MM.1S (cell line): ENCODE measurements around the gene BEX3.

ENCODE experiments used
- DNase-seq: peaks from one replicate; pipeline ENCODE4 v3.0.0-alpha.2; 2015
- H2AFZ ChIP-seq: fragments of 300-600 bp; sonication (generic); 2 replicates; pipeline ENCODE4 v1.6.0; 2016; ENCODE audit warnings: antibody characterized with exemption, low read length
- H3F3A ChIP-seq: fragments of 300-600 bp; sonication (generic); 2 replicates; pipeline ENCODE4 v1.6.1; 2016; ENCODE audit warnings: mild to moderate bottlenecking, antibody characterized with exemption, low read length, moderate library complexity, mixed read lengths; ENCODE audit not compliant: insufficient read depth
- H3K27ac ChIP-seq: fragments of 300-600 bp; sonication (generic); 2 replicates; pipeline ENCODE4 v1.5.1; 2016; ENCODE audit warnings: mild to moderate bottlenecking, low read length
- H3K27me3 ChIP-seq: fragments of 300-600 bp; sonication (generic); replicated peaks from 2 replicates; pipeline ENCODE4 v1.6.0; 2016; ENCODE audit warnings: low read length; ENCODE audit not compliant: insufficient read depth
- H3K36me3 ChIP-seq: fragments of 300-600 bp; sonication (generic); replicated peaks from 2 replicates; pipeline ENCODE4 v1.6.1; 2016; ENCODE audit warnings: mild to moderate bottlenecking, low read length, mixed read lengths; ENCODE audit not compliant: insufficient read depth
- H3K4me1 ChIP-seq: fragments of 300-600 bp; sonication (generic); 2 replicates; pipeline ENCODE4 v1.6.1; 2016; ENCODE audit warnings: low read length, mixed read lengths
- H3K4me2 ChIP-seq: fragments of 300-600 bp; sonication (generic); 2 replicates; pipeline ENCODE4 v1.6.0; 2016; ENCODE audit warnings: low read depth, low read length
- H3K4me3 ChIP-seq: fragments of 300-600 bp; sonication (generic); 2 replicates; pipeline ENCODE4 v1.5.1; 2016; ENCODE audit warnings: low read length, mixed read lengths
- H3K79me2 ChIP-seq: fragments of 300-600 bp; sonication (generic); 2 replicates; pipeline ENCODE4 v1.6.1; 2016; ENCODE audit warnings: mixed run types, low read length, mixed read lengths
- H3K9ac ChIP-seq: fragments of 300-600 bp; sonication (generic); 2 replicates; pipeline ENCODE4 v1.6.1; 2016; ENCODE audit warnings: low read length, mixed read lengths
- H3K9me2 ChIP-seq: fragments of 300-600 bp; sonication (generic); replicated peaks from 2 replicates; pipeline ENCODE4 v1.6.1; 2016; ENCODE audit warnings: mild to moderate bottlenecking, low read length, mixed read lengths; ENCODE audit not compliant: insufficient read depth
- H3K9me3 ChIP-seq: fragments of 300-600 bp; sonication (generic); replicated peaks from 2 replicates; pipeline ENCODE4 v1.6.1; 2016; ENCODE audit warnings: mild to moderate bottlenecking, low read length, mixed read lengths; ENCODE audit not compliant: insufficient read depth
- H4K20me1 ChIP-seq: fragments of 300-600 bp; sonication (generic); 2 replicates; pipeline ENCODE4 v1.6.1; 2016; ENCODE audit warnings: mild to moderate bottlenecking, low read length, moderate library complexity, mixed read lengths; ENCODE audit not compliant: insufficient read depth
- EZH2 ChIP-seq: fragments of 300-600 bp; sonication (generic); optimal IDR thresholded peaks from 2 replicates; pipeline ENCODE3; 2017; ENCODE audit warnings: low read depth, mild to moderate bottlenecking, antibody characterized with exemption, low read length, mixed read lengths
- EZH2phosphoT487 ChIP-seq: fragments of 300-600 bp; sonication (generic); IDR thresholded peaks from 2 replicates; pipeline ENCODE4 v1.6.1; 2018; ENCODE audit warnings: antibody characterized with exemption, low read length
- TF ChIP-seq, protein P1 (sequence below): fragments of 300-600 bp; sonication (generic); IDR thresholded peaks from 2 replicates; pipeline ENCODE4 v1.5.1; 2016; ENCODE audit warnings: antibody characterized with exemption, low read length, mixed read lengths

The BEX3 gene

GRCh38 chrX:103423955-103424638, 47.8 kb downstream of the BEX3 start:
- Histone ChIP-seq H3K4me2 (no peak overlapping the region), H3K9me3 (no peaks in the 10 kb centered on the region), H3F3A (no peaks in the 10 kb centered on the region), H2AFZ (no peak overlapping the region), H3K4me3 (no peak overlapping the region), H4K20me1 (no peaks in the 10 kb centered on the region), H3K79me2 (no peaks in the 10 kb centered on the region), H3K27me3 (no peaks in the 10 kb centered on the region), H3K9me2 (no peaks in the 10 kb centered on the region), H3K9ac (no peak overlapping the region), H3K4me1 (no peaks in the 10 kb centered on the region), H3K27ac (no peak overlapping the region), H3K36me3 (no peaks in the 10 kb centered on the region)
- TF ChIP-seq, protein P1, sequence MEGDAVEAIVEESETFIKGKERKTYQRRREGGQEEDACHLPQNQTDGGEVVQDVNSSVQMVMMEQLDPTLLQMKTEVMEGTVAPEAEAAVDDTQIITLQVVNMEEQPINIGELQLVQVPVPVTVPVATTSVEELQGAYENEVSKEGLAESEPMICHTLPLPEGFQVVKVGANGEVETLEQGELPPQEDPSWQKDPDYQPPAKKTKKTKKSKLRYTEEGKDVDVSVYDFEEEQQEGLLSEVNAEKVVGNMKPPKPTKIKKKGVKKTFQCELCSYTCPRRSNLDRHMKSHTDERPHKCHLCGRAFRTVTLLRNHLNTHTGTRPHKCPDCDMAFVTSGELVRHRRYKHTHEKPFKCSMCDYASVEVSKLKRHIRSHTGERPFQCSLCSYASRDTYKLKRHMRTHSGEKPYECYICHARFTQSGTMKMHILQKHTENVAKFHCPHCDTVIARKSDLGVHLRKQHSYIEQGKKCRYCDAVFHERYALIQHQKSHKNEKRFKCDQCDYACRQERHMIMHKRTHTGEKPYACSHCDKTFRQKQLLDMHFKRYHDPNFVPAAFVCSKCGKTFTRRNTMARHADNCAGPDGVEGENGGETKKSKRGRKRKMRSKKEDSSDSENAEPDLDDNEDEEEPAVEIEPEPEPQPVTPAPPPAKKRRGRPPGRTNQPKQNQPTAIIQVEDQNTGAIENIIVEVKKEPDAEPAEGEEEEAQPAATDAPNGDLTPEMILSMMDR = no peak
- no peak for TF ChIP-seq EZH2phosphoT487
- no peak for TF ChIP-seq EZH2
- DNase-seq = no peak
